Astrocyte (in vitro differentiated cells and primary cell): ENCODE data around the gene SCN10A. TPM values are rescaled to one million over a fixed set of nuclear protein-coding genes. Genes with fewer than 3 reads are reported as not detected.

Experiments used
- DNase-seq: peaks from one replicate; pipeline ENCODE4 v3.0.0-alpha.2; 2010; ENCODE audit warnings: low read depth
- FAIRE-seq: peaks from 2 replicates; lab custom pipeline; 2011; peaks lifted over from hg19 to GRCh38; lab: Jason Lieb, UNC
- H2AFZ ChIP-seq: 2 replicates; pipeline ENCODE4 v1.6.0; 2012; ENCODE audit warnings: low read depth, low read length, inconsistent platforms
- H3K27ac ChIP-seq: 2 replicates; pipeline ENCODE4 v1.5.1; 2011; ENCODE audit warnings: low read depth, low read length, inconsistent platforms
- H3K27me3 ChIP-seq: 2 replicates; pipeline ENCODE4 v1.6.0; 2011; ENCODE audit warnings: low read length, inconsistent platforms; ENCODE audit not compliant: insufficient read depth
- H3K36me3 ChIP-seq: 2 replicates; pipeline ENCODE4 v1.5.1; 2011; ENCODE audit warnings: low read length, inconsistent platforms; ENCODE audit not compliant: insufficient read depth
- H3K4me1 ChIP-seq: 2 replicates; pipeline ENCODE4 v1.5.1; 2011; ENCODE audit warnings: low read length, inconsistent platforms; ENCODE audit not compliant: insufficient read depth
- H3K4me2 ChIP-seq: 2 replicates; pipeline ENCODE4 v1.6.0; 2012; ENCODE audit warnings: low read length, inconsistent platforms
- H3K4me3 ChIP-seq: 2 replicates; pipeline ENCODE4 v1.5.1; 2011; ENCODE audit warnings: low read depth, mild to moderate bottlenecking, low read length, inconsistent platforms; ENCODE audit not compliant: insufficient read depth
- H3K79me2 ChIP-seq: 2 replicates; pipeline ENCODE4 v1.6.0; 2012; ENCODE audit warnings: mild to moderate bottlenecking, low read length, inconsistent platforms; ENCODE audit not compliant: insufficient read depth
- H3K9ac ChIP-seq: 2 replicates; pipeline ENCODE4 v1.6.0; 2012; ENCODE audit warnings: mild to moderate bottlenecking, low read length, inconsistent platforms
- H3K9me3 ChIP-seq: 2 replicates; pipeline ENCODE4 v1.5.1; 2012; ENCODE audit warnings: low read depth, mild to moderate bottlenecking, low read length, inconsistent platforms; ENCODE audit not compliant: insufficient read depth
- H4K20me1 ChIP-seq: 2 replicates; pipeline ENCODE4 v1.6.0; 2012; ENCODE audit warnings: low read length, inconsistent platforms; ENCODE audit not compliant: insufficient read depth
- H3K27ac Mint-ChIP-seq: one replicate; pipeline ENCODE4 v1.8.0; 2021; ENCODE audit warnings: mild to moderate bottlenecking, mixed read lengths; ENCODE audit not compliant: unreplicated experiment
- H3K27me3 Mint-ChIP-seq: one replicate; pipeline ENCODE4 v1.8.0; 2021; ENCODE audit warnings: low read depth, mixed read lengths; ENCODE audit not compliant: unreplicated experiment
- H3K36me3 Mint-ChIP-seq: one replicate; pipeline ENCODE4 v1.8.0; 2021; ENCODE audit warnings: low read depth, mixed read lengths; ENCODE audit not compliant: unreplicated experiment
- H3K4me1 Mint-ChIP-seq: one replicate; pipeline ENCODE4 v1.8.0; 2021; ENCODE audit warnings: low read depth, mixed read lengths; ENCODE audit not compliant: unreplicated experiment
- H3K4me3 Mint-ChIP-seq: one replicate; pipeline ENCODE4 v1.8.0; 2021; ENCODE audit warnings: mild to moderate bottlenecking, moderate library complexity, mixed read lengths; ENCODE audit not compliant: unreplicated experiment
- H3K9me3 Mint-ChIP-seq: one replicate; pipeline ENCODE4 v1.8.0; 2021; ENCODE audit warnings: mild to moderate bottlenecking, mixed read lengths; ENCODE audit not compliant: unreplicated experiment
- CTCF ChIP-seq: IDR thresholded peaks from 2 replicates; pipeline ENCODE4 v1.5.1; 2011; ENCODE audit warnings: low read depth, mild to moderate bottlenecking, inconsistent platforms, low read length, moderate library complexity; ENCODE audit not compliant: insufficient read depth
- EZH2 ChIP-seq: IDR thresholded peaks from 2 replicates; pipeline ENCODE4 v1.6.1; 2012; ENCODE audit warnings: mild to moderate bottlenecking, low read length, inconsistent platforms; ENCODE audit not compliant: insufficient read depth
- total RNA-seq: library from RNA; stranded (reverse); gene quantifications from 2 replicates; pipeline ENCODE4 v1.2.1, GENCODE V29; 2021

The SCN10A gene
- total RNA-seq, 1 donor from 2014 or later: not detected

DNA sequence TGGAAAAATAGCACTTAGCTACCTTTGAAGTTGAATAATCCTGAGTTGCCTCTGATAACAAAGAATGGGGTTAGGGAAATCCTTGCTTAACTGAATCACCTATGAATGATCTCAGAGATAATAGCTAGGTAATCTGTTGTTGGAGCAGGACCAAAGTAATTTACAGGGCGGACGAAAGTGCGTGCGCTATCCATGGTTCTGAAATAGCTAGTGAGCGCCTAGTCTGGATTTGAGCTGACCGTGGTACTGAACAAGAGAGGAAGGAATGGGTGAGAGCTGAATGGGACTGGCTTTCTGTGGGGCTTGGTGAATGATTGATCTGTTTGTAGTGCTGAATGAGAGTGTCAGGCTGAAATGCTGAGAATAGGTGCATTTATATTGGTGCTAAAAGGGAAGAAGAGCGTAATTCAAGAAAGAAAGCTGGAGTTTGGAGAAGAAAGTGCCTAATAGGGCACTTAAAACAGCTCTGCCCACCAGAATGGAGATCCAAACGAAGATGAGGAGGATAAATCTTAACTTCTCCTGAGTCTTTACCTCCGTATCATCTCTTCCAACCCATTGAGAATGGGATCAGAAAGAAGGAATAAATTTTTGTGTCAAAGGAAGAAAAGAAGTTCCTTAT lies 10.1 kb downstream of the SCN10A start:
- H3K4me3 Mint-ChIP-seq: no peak overlapping the region
- no peaks in the 10 kb centered on the region for H3K27me3 ChIP-seq
- H3K9me3 Mint-ChIP-seq: no peaks in the 10 kb centered on the region
- no peak overlapping the region for H3K4me2 ChIP-seq
- no peaks in the 10 kb centered on the region for H3K4me1 Mint-ChIP-seq
- H3K9ac ChIP-seq: no peak overlapping the region
- FAIRE-seq: peak; percentile 56
- DNase-seq: peak; percentile 60
- TF ChIP-seq CTCF: no peak
- no peak for TF ChIP-seq EZH2
- no peak overlapping the region for H3K27ac Mint-ChIP-seq
- H2AFZ ChIP-seq: no peak overlapping the region
- no peaks in the 10 kb centered on the region for H3K9me3 ChIP-seq
- H3K4me1 ChIP-seq: no peaks in the 10 kb centered on the region
- H3K79me2 ChIP-seq: no peaks in the 10 kb centered on the region
- H3K27ac ChIP-seq: no peak overlapping the region
- H3K27me3 Mint-ChIP-seq: peaks cover 43% of the 10 kb centered on the region
- H3K36me3 ChIP-seq: no peaks in the 10 kb centered on the region
- H3K36me3 Mint-ChIP-seq: no peaks in the 10 kb centered on the region
- no peaks in the 10 kb centered on the region for H4K20me1 ChIP-seq
- no peak overlapping the region for H3K4me3 ChIP-seq

GRCh38 chr3:38805004-38805403 lies 11.0 kb downstream of the SCN10A start:
- Histone ChIP-seq H3K4me1 (no peaks in the 10 kb centered on the region), H3K4me3 (no peak overlapping the region), H3K36me3 (no peaks in the 10 kb centered on the region), H2AFZ (no peak overlapping the region), H4K20me1 (no peaks in the 10 kb centered on the region), H3K79me2 (no peaks in the 10 kb centered on the region), H3K27me3 (no peaks in the 10 kb centered on the region), H3K9ac (no peak overlapping the region), H3K4me2 (no peak overlapping the region), H3K9me3 (no peaks in the 10 kb centered on the region), H3K27ac (no peak overlapping the region)
- TF ChIP-seq EZH2: no peak
- TF ChIP-seq CTCF: no peak
- no peak overlapping the region for H3K4me3 Mint-ChIP-seq
- no peaks in the 10 kb centered on the region for H3K4me1 Mint-ChIP-seq
- DNase-seq (no peak), FAIRE-seq (no peak)
- H3K9me3 Mint-ChIP-seq: no peaks in the 10 kb centered on the region
- H3K36me3 Mint-ChIP-seq: no peaks in the 10 kb centered on the region
- H3K27me3 Mint-ChIP-seq: peaks cover 43% of the 10 kb centered on the region
- H3K27ac Mint-ChIP-seq: no peak overlapping the region

DNA sequence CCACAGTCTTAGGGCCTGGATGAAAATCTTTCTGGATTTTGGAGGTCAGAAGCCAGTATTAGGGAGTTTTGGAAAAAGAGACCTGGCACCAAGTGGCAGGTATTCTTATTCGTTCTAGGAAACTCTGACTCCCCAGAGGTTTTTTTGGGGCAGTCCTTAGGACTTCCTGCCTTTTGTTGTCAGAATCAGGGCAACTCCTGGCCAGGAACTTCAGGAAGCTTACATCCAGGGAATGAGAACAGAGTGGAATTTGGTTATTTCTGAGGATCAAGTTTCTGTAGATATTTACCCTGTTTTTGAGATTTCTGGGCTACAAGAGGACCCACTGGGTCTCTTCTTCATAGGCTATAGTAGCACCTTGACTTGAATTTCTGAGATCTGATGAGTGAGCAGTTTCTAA lies 15.5 kb downstream of the SCN10A start:
- H3K27ac Mint-ChIP-seq: no peak overlapping the region
- Histone ChIP-seq H3K27ac (no peak overlapping the region), H3K27me3 (no peaks in the 10 kb centered on the region), H3K9me3 (no peaks in the 10 kb centered on the region), H3K36me3 (no peaks in the 10 kb centered on the region), H3K4me1 (no peaks in the 10 kb centered on the region), H3K4me2 (no peak overlapping the region), H3K4me3 (no peak overlapping the region), H2AFZ (no peak overlapping the region), H4K20me1 (no peaks in the 10 kb centered on the region), H3K9ac (no peak overlapping the region), H3K79me2 (no peaks in the 10 kb centered on the region)
- H3K36me3 Mint-ChIP-seq: no peaks in the 10 kb centered on the region
- H3K9me3 Mint-ChIP-seq: no peaks in the 10 kb centered on the region
- FAIRE-seq (no peak), DNase-seq (no peak)
- TF ChIP-seq EZH2: no peak
- no peak for TF ChIP-seq CTCF
- H3K4me1 Mint-ChIP-seq: no peaks in the 10 kb centered on the region
- H3K4me3 Mint-ChIP-seq: no peak overlapping the region
- H3K27me3 Mint-ChIP-seq: peaks cover 35% of the 10 kb centered on the region
